Stomach (tissue), 4 donors: Measurements from ENCODE around the gene CSGALNACT2.

Source experiments
- CTCF ChIP-seq, 7 experiments: fragments of 450-650 bp in 4 of 7; fragments of 200-600 bp in 3 of 7; sonication (generic) in 3 of 7; IDR thresholded peaks; one replicate each; pipeline ENCODE4 v1.5.1; 2016 to 2019; ENCODE audit warnings: antibody characterized with exemption in 7 of 7, control low read depth in 2 of 7, mild to moderate bottlenecking in 1 of 7
- POLR2A ChIP-seq, 4 donors: fragments of 450-650 bp; IDR thresholded peaks; one replicate each; pipeline ENCODE4 v1.6.1; 2016; ENCODE audit warnings: antibody characterized with exemption in 4 of 4, control low read depth in 2 of 4, mild to moderate bottlenecking in 1 of 4, moderate library complexity in 1 of 4

GRCh38 chr10:43226441-43226840 is 88.2 kb downstream of the CSGALNACT2 start:
- no peak for TF ChIP-seq POLR2A (IDR thresholded peaks at IDR 0.05)
- TF ChIP-seq CTCF (IDR thresholded peaks at IDR 0.05) = no peak
